Heart right ventricle (tissue), 16 donors: ENCODE results near the gene DPYSL3. TPM values are rescaled to one million over a fixed set of nuclear protein-coding genes. Genes with fewer than 3 reads are reported as not detected.

ENCODE experiments used
- ATAC-seq, 8 donors: fragments of 200-7000 bp; cut with Tn5 transposase; one replicate each; pipeline ENCODE4 v1.9.1; 2020; ENCODE audit warnings: mild to moderate bottlenecking in 8 of 8, moderate library complexity in 8 of 8, moderate number of reproducible peaks in 1 of 8
- DNase-seq, 2 donors: peaks; one replicate each; pipeline ENCODE4 v3.0.0-alpha.2; 2020
- H3K27ac ChIP-seq, 10 donors: fragments of 200-600 bp; sonication (generic) in 2 of 10; one replicate each; pipeline versions ENCODE4 v1.5.0 to v1.8.0; 2020 to 2022; ENCODE audit warnings: mild to moderate bottlenecking in 3 of 10
- H3K27me3 ChIP-seq, 7 donors: fragments of 200-600 bp; one replicate each; pipeline ENCODE4 v1.8.0; 2021 to 2022; ENCODE audit warnings: mild to moderate bottlenecking in 2 of 7
- H3K36me3 ChIP-seq, 9 donors: fragments of 200-600 bp; sonication (generic) in 1 of 9; one replicate each; pipeline versions ENCODE4 v1.5.0 to v1.8.0; 2020 to 2022; ENCODE audit warnings: mild to moderate bottlenecking in 2 of 9
- H3K4me1 ChIP-seq, 9 donors: fragments of 200-600 bp; sonication (generic) in 1 of 9; one replicate each; pipeline versions ENCODE4 v1.5.0 to v1.8.0; 2020 to 2022; ENCODE audit warnings: mild to moderate bottlenecking in 4 of 9
- H3K4me3 ChIP-seq, 10 donors: fragments of 200-600 bp; sonication (generic) in 2 of 10; one replicate each; pipeline versions ENCODE4 v1.5.0 to v1.8.0; 2020 to 2022; ENCODE audit warnings: mild to moderate bottlenecking in 7 of 10, moderate library complexity in 2 of 10
- H3K9me3 ChIP-seq, 11 donors: fragments of 200-600 bp in 10 of 11; sonication (generic) in 2 of 11; one replicate each; pipeline versions ENCODE4 v1.5.0 to v1.8.0; 2013 to 2022; ENCODE audit warnings: mild to moderate bottlenecking in 2 of 11, control low read depth in 1 of 11, moderate library complexity in 1 of 11
- WGBS, 2 donors: extraction: QIAGEN DNeasy Blood & Tissue Kit; methylation state at CpG; one replicate each; pipeline ENCODE4 v1.1.7; 2013; ENCODE audit warnings: inconsistent platforms in 1 of 2; 5-methylcytosine and 5-hydroxymethylcytosine counted together
- intact Hi-C, 10 donors: fragments of 100-400 bp; cut with DNase I; formaldehyde crosslinking; loops; one replicate each; pipeline versions ENCODE4 v1.11.1 to v1.14.2; 2022
- polyA plus RNA-seq, 2 donors: library from polyadenylated mRNA; stranded (reverse); fragments of 200-250 nt; gene quantifications; one replicate each; pipeline ENCODE4 v1.2.3, GENCODE V29; 2013
- total RNA-seq, 10 donors: library from RNA; stranded (reverse); fragmentation: NEBNext Ultra II Directional in 3 of 10; extraction: Animal tissue kit (Norgen Biotek cat#: 25700) in 3 of 10; gene quantifications; one replicate each; pipeline versions ENCODE4 v1.2.1 to v1.2.4, GENCODE V29; 2021 to 2023
- TF ChIP-seq, protein P1 (sequence below), 9 donors: fragments of 200-600 bp; sonication (generic) in 2 of 9; IDR thresholded peaks; one replicate each; pipeline versions ENCODE4 v1.5.0 to v1.8.0; 2021 to 2022; ENCODE audit warnings: antibody characterized with exemption in 9 of 9, mild to moderate bottlenecking in 5 of 9, moderate library complexity in 1 of 9
- donor health status: Arrhythmogenic right ventricular cardiomyopathy.
- donor health status: ischemic (EF 13 %, LVEDD 7.1; RV severe dilation, severe dysfunction).
- donor health status: healthy with polysubstance abuse.
- donor health status: DM: no; HTN: yes; CAD: no.
- donor health status: DM: no; HTN: no; CAD: no.
- donor health status: ischemic (EF 25% LVEDD 6.9; RV normal size, moderate dysfunction).
- donor health status: ischemic (EF 25% LVEDD 5.7; RV mildly dilated, moderate dysfunction).
- donor health status: healthy.
- donor health status: DM: yes; HTN: yes; CAD: no.
- donor health status: Ischemic cardiomyopathy.
- donor health status: ischemic (EF 35%, LVEDD 5.7; RV mildly dilated, moderate dysfunction).
- donor health status: nonischemic (EF 11% LVEDD 7.7; RV severe dilation, severe dysfunction).
- donor health status: DM: yes; HTN: yes; CAD: no.
- donor health status: PGD.
- donor health status: ischemic (EF 29% LVEDD 5.4; RV normal size, mild dysfunction).
- donor health status: nonischemic (EF 23%, LVEDD 6.1; RV moderate dilation, normal function).

Gene DPYSL3
- total and polyA plus RNA-seq, 12 donors = 15.2 to 27.4 (median 20.3) TPM

DNA sequence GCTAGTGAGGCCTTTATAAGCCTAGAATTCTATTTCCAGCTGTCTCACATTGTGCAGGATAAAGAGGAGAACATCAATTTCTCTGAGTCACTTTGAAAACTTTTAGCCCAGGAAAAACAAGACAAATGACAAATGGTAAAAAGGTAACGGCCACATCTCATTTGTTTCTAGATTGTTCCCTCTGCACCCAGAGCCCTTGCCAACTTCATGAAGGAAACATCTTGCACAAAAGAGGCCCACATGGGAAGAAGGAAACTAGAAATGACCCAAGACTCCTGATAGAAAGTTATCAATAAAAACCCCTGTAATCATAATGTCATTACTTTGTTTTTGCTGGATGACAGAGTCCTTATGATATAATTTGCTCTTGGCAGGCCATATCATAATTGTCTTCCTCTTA is 5.3 kb downstream of the DPYSL3 start:
- ATAC-seq (no peak), DNase-seq (no peak)
- no peaks in the 10 kb centered on the region for H3K9me3 ChIP-seq
- TF ChIP-seq, protein P1, sequence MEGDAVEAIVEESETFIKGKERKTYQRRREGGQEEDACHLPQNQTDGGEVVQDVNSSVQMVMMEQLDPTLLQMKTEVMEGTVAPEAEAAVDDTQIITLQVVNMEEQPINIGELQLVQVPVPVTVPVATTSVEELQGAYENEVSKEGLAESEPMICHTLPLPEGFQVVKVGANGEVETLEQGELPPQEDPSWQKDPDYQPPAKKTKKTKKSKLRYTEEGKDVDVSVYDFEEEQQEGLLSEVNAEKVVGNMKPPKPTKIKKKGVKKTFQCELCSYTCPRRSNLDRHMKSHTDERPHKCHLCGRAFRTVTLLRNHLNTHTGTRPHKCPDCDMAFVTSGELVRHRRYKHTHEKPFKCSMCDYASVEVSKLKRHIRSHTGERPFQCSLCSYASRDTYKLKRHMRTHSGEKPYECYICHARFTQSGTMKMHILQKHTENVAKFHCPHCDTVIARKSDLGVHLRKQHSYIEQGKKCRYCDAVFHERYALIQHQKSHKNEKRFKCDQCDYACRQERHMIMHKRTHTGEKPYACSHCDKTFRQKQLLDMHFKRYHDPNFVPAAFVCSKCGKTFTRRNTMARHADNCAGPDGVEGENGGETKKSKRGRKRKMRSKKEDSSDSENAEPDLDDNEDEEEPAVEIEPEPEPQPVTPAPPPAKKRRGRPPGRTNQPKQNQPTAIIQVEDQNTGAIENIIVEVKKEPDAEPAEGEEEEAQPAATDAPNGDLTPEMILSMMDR (IDR thresholded peaks at IDR 0.05) = no peak
- peaks cover 0 to 13% (median 4%) of the 10 kb centered on the region in 7 donors for H3K27me3 ChIP-seq
- H3K4me1 ChIP-seq = peaks cover 0 to 43% (median 18%) of the 10 kb centered on the region in 9 donors
- no peaks in the 10 kb centered on the region for H3K36me3 ChIP-seq
- H3K4me3 ChIP-seq = no peak overlapping the region
- peak overlapping the region in 9 of 10 donors; percentile 23 to 96 (median 62) for H3K27ac ChIP-seq
- 53 to 62% methylated on average over 1 of the region's 1 CpG for WGBS, 2 donors
- intact Hi-C loops = loop anchor here in 3 of 10 donors (2.0 to 10.0 kb wide), 3 partner anchors 22 to 50 kb away; no protein-coding TSS in a partner anchor

DNA sequence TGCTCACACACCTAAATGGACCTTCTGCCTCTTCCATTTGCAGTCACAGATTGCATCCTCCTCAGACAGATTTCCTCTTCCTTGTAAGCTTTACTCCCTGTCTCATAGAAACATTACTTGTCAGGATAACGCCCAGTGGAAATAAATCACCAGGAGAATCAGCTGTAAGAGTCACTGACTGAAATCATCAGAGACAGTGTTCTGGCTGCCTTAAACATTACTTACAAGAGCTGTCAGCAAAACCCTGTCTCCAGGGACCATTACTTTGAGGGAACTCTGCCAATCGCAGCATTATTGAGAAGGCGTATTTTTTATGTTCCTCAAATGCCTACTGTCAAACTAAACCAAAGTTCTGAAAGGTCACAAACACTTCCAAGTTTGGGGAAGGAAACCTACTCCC is 5.9 kb downstream of the DPYSL3 start:
- peaks cover 0 to 38% (median 18%) of the 10 kb centered on the region in 9 donors for H3K4me1 ChIP-seq
- no peaks in the 10 kb centered on the region for H3K36me3 ChIP-seq
- peaks cover 0 to 8% (median 0%) of the 10 kb centered on the region in 7 donors for H3K27me3 ChIP-seq
- intact Hi-C loops = loop anchor here in 3 of 10 donors (2.0 to 10.0 kb wide), 3 partner anchors 21 to 51 kb away; no protein-coding TSS in a partner anchor
- DNase-seq (peak in 1 of 2 donors; percentile 59), ATAC-seq (peak in 7 of 8 donors; percentile 40 to 80 (median 61))
- 44 to 59% methylated on average over 3 of the region's 3 CpGs for WGBS, 2 donors
- TF ChIP-seq, protein P1 (IDR thresholded peaks at IDR 0.05) = no peak
- no peak overlapping the region for H3K4me3 ChIP-seq
- no peaks in the 10 kb centered on the region for H3K9me3 ChIP-seq
- peak overlapping the region in 9 of 10 donors; percentile 31 to 96 (median 62) for H3K27ac ChIP-seq

DNA sequence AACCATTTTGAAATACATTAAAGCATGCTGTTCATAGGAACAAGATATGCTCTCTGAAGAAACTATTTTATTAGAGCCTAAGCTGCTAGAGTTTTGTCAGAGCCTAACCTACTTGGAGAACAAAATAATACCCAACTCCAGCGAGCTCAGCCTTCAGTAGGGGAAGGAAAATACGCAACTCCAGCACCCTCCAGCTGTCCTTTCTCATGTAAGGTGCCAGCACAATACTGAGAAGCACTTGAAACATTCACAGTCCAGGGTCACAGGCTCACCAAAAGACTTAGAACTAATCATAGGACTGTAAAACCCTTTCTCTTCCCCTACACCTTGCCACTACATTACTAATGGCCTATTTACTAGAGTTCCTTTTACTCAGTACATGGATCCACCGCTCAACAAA is 18.9 kb downstream of the DPYSL3 start:
- Histone ChIP-seq H3K36me3 (no peaks in the 10 kb centered on the region), H3K27me3 (peaks cover 0 to 5% (median 0%) of the 10 kb centered on the region in 7 donors), H3K9me3 (peaks cover 0 to 5% (median 0%) of the 10 kb centered on the region in 11 donors), H3K4me1 (peaks cover 0 to 39% (median 11%) of the 10 kb centered on the region in 9 donors), H3K27ac (peak overlapping the region in 2 of 10 donors; percentile 24 to 33), H3K4me3 (no peak overlapping the region)
- TF ChIP-seq, protein P1 (IDR thresholded peaks at IDR 0.05) = no peak
- DNase-seq = no peak
- intact Hi-C loops = no loop called here
- peak in 3 of 8 donors; percentile 19 to 37 (median 28) for ATAC-seq
- WGBS, 2 donors = 73 to 78% methylated on average over 3 of the region's 3 CpGs

DNA sequence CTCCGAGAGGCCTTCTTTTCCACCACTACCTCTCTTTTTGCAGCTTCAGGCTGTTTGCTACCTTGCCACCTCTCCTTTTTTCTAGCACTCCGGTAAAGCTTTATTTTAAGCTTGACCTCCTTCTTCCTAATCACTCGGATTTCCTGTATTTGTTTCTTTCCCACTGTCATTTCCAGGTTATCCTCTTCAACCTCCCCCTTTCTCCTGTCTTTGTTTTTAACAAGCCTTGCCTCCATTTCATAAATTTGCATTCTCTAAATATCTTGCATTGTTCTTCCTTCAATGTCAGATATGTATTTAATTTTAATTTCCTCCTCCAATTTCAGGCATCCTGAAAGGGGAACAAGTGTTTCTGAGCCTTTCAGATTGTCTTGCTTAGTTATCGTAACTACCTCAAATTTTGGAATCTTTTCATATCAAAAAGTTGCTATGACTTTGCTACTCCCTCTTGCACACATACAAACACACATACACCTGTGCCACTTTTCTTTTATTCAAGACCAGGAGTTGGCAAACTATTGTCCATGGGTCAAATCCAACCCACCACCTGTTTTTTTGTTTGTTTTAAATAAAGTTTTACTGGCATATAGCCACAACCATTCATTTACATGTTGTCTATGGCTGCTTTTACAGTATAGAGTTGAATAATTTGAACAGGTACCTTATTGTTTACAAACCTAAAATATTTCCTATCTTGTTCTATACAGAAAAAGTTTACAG is 22.7 kb downstream of the DPYSL3 start:
- H3K36me3 ChIP-seq = no peaks in the 10 kb centered on the region
- H3K4me1 ChIP-seq = peaks cover 9 to 77% (median 42%) of the 10 kb centered on the region in 9 donors
- ATAC-seq (peak in 1 of 8 donors; percentile 9), DNase-seq (no peak)
- TF ChIP-seq, protein P1 (IDR thresholded peaks at IDR 0.05) = no peak
- intact Hi-C loops = no loop called here
- H3K27me3 ChIP-seq = peaks cover 0 to 5% (median 0%) of the 10 kb centered on the region in 7 donors
- H3K9me3 ChIP-seq = peaks cover 0 to 5% (median 0%) of the 10 kb centered on the region in 11 donors
- H3K4me3 ChIP-seq = no peak overlapping the region
- H3K27ac ChIP-seq = peak overlapping the region in 7 of 10 donors; percentile 16 to 93 (median 80)
- WGBS, 2 donors = 55 to 58% methylated on average over 4 of the region's 4 CpGs
